GM12892 (cell line): ENCODE results near the gene ZCCHC14.

ENCODE experiments used
- DNase-seq: peaks from one replicate; pipeline ENCODE4 v3.0.0; 2011; ENCODE audit not compliant: insufficient read length
- FAIRE-seq: peaks from 2 replicates; lab custom pipeline; 2011; peaks lifted over from hg19 to GRCh38; lab: Jason Lieb, UNC
- POLR2A ChIP-seq: IDR thresholded peaks from 2 replicates; pipeline ENCODE4 v1.6.1; 2011; ENCODE audit warnings: low read depth, low read length, control low read depth
- POLR2AphosphoS5 ChIP-seq: IDR thresholded peaks from 2 replicates; pipeline ENCODE4 v1.6.1; 2011; ENCODE audit warnings: low read depth, low read length, control low read depth
- TAF1 ChIP-seq: IDR thresholded peaks from 2 replicates; pipeline ENCODE4 v1.6.1; 2011; ENCODE audit warnings: low read depth, mild to moderate bottlenecking, control low read depth, low read length, borderline replicate concordance

Gene ZCCHC14

DNA sequence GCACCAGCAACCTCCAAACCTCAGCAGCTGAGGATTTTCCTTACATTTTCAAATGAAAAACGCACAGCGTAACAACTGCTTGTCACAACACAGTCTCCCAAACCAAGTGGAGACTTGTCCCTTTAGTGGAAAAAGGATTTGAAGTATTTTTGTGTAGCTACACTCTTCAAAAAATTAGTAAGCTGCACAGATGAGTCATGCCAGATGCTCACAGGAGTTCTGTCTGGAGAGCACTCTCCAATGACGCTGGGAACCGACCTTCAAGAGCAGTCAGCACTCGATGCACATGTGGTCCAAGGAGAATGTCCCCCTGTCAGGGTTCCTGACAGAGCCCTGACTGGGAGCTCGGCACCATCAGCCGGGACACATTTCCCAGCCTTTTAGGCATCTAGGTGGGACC, 60.9 kb downstream of the ZCCHC14 start:
- TF ChIP-seq POLR2A: no peak
- no peak for TF ChIP-seq POLR2AphosphoS5
- TF ChIP-seq TAF1: no peak
- DNase-seq (no peak), FAIRE-seq (no peak)

DNA sequence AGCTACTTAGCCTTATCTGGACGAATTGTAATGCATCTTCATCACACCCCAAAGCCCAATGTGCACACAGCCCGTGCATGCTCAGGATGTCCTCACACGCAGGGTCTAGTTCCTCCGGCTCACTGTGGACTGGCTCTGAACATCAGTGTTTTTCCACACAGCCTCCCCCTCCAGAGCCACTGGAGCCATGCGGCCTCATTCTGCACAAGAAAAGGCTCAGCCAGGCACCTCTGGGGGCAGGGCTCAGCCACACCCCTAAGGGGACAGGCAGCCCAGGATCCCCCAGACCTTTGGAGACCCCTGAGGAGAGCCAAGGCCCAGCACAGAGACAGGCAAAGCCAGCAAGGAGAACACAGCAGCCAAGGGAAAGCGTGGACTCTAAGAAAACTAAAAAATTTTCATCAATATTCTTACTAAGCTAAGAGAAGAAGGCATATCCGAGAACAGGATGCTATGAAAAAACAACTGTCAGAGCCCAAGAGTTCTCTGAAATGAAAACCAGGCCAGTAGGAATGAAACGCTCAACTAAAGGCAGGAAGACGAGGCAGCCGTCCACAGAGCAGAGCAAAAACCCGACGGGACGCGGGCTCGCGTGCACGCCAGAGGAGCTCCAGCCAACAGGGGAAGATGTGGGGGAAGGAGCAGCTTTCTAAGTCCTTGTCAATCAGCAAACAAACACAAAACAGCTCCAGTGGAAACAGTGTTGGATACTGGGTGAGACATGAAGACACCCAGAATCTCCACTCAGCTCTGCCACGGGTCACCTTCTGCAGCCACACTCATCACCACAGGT, 66.2 kb downstream of the ZCCHC14 start:
- FAIRE-seq: no peak
- no peak for TF ChIP-seq POLR2AphosphoS5
- TF ChIP-seq POLR2A: no peak
- no peak for TF ChIP-seq TAF1
- no peak for DNase-seq

DNA sequence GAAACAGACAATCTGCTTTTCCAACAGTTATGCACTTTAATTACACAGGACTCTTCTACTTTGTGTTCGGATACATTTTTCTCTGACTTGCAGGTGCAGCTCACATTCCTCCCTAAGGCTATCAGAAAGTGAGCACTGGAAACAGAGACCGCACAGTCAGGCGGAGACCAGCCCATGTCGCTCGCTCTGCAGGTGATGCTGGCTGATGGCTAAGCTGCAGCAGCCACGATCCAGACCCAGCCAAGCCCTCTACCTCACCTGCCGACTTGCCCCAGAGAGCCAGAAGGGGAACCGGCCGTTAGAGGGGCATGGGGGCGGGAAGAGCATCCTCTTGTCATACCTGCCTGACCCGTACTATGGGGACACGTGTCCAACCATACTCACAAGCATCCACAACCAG, 66.9 kb downstream of the ZCCHC14 start:
- FAIRE-seq (no peak), DNase-seq (no peak)
- TF ChIP-seq TAF1: no peak
- no peak for TF ChIP-seq POLR2AphosphoS5
- TF ChIP-seq POLR2A: no peak

DNA sequence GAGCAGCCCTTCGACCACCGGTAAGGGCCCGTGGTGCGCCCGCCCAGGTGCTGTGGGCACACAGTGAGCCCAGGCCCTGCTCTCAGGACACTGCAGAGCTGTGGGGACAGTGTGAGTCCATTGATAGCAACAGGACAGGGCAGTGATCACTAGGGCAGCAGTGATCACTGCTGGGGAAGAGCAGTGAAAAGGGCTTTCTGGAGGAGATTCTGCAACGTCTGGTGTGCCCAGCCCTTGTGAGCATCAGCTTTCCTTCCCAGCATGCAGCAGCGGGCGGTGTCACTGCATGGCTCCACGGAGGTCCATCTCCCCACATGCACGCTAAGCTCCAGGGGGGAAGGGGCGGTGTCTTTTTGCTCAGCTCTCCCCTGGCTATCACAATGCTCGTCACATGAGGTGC, 68.6 kb downstream of the ZCCHC14 start:
- DNase-seq (no peak), FAIRE-seq (no peak)
- no peak for TF ChIP-seq POLR2AphosphoS5
- no peak for TF ChIP-seq POLR2A
- TF ChIP-seq TAF1: no peak

- TF ChIP-seq TAF1 (no peak), POLR2AphosphoS5 (no peak), POLR2A (no peak)
- no peak for DNase-seq
- no peak for FAIRE-seq
Measured at GRCh38 chr16:87423429-87423828, 69.4 kb downstream of the ZCCHC14 start.

DNA sequence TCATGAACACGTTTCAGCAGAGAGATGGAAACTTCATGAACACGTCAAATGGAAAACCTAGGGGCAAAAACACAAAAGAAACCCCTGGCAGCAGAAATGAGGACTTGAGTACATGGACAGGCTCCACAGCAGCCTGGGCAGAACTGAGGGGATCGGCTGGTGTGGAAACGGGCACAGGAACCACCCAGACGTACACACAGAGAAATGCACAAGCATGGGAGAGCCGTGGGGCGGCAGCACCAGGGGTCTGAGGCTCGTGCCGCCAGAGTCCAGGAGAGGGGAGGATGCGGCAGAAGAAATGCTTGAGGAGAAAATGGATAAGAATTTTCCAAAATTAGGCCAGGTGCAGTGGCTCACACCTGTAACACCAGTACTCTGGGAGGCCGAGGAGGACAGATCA, 70.7 kb downstream of the ZCCHC14 start:
- FAIRE-seq: no peak
- TF ChIP-seq TAF1 (no peak), POLR2AphosphoS5 (no peak), POLR2A (no peak)
- no peak for DNase-seq

DNA sequence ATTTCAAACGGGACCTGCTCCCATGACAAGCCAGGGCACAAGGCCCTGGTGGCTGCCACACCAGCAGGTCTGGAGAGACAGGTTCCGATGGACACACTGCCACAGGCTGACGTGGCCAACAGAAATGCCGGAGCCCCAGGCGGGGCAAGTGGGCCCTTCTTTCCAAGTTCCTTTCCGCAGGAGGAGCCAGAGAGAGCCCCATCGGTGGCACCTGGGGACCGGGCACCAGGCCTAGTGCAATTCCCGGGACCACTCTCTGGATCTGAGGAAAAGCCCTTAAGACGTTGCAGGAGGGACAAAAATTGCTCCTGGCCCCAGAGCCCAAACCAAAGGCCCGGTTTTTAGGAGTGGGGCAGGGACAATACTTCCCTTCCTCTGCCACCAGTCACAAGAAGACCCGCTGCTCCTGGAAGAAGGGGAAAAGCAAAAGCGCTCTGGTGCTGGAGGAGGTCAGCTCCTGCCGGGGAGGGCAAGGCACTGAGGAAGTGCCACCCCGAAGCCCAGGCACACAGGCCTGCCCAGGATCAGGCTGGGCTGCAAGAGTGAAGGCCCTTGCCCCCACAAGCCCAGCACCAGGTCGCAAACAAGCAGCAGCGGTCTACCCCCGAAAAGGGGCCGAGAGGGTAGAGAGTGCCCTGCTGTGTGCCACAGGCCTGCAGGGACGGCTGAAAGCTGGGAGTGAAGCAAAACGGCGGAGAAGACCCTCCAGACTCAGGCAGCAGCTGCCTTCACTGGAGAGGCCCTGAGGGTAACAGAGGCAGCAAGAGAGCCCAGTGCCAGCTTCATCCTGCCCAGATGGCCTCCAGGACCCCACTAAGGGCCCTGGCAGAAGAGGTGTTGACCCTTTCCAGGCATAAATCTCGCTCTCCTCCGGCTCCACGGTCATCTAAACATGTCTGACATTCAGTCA, 71.6 kb downstream of the ZCCHC14 start:
- TF ChIP-seq POLR2A (no peak), POLR2AphosphoS5 (no peak), TAF1 (no peak)
- DNase-seq (no peak), FAIRE-seq (no peak)

- DNase-seq (no peak), FAIRE-seq (no peak)
- TF ChIP-seq TAF1 (no peak), POLR2A (no peak), POLR2AphosphoS5 (no peak)
Measured at GRCh38 chr16:87420026-87421002, 72.5 kb downstream of the ZCCHC14 start.

- no peak for FAIRE-seq
- TF ChIP-seq POLR2A (no peak), POLR2AphosphoS5 (no peak), TAF1 (no peak)
- DNase-seq: no peak
Measured at GRCh38 chr16:87418644-87419043, 74.2 kb downstream of the ZCCHC14 start.

GRCh38 chr16:87418216-87418615, 74.6 kb downstream of the ZCCHC14 start:
- no peak for FAIRE-seq
- TF ChIP-seq POLR2AphosphoS5 (no peak), TAF1 (no peak), POLR2A (no peak)

DNA sequence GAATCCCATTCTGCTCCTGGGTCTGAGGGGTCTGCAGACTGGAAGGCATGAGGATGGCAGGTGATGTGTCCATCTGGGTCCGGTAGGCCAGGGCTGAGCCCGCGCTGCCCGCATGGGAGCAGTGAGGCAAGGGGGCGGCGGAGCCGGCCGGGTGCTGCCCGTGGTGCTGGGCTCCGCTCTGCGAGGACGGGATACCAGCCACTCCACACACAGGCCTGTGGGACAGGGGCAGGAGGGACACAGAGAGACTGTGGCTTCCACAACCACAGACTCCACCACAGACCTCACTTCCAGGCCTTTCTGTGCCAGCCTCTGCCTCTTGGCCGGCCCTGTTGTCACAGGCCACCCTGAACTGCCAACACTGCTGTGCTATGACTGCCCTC, 75.3 kb downstream of the ZCCHC14 start:
- DNase-seq: no peak
- no peak for FAIRE-seq
- TF ChIP-seq TAF1: no peak
- TF ChIP-seq POLR2AphosphoS5: no peak
- TF ChIP-seq POLR2A: no peak

More at GRCh38 chr16:87418216-87418615, 74.6 kb downstream of the ZCCHC14 start:
- DNase-seq: no peak

DNA sequence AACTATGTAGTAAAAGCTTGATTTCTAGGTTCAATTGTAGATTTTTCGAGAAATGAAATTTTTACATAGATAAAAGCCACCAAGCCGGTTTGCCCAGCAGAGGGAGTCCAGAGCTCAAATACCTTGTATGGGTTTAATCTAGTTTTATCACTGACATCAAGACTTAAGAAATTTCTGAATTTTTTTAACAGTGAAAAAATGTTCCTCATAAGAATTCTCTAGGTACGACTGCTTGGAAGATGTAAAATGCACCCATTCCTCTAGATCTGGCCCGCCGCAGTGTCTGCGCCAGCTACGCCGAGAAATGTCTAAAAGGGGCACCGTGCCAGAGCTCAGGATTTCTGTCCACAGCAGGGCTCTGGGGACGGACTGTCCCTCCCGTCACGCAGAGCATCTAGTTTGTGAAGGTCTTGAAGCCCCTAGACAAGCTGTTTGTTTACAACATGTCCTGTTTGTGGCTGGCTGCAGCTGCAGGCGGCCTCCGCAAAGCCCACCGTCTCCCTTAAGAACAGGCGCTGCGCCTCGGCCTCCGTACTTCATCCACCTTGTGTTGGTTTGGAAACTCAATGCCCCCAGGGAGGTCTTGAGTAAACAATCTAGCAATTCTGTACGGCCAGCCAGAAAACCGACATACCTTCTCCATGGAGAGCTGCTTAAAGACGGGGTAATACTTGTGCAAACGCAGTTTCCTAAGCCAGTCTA, 75.8 kb downstream of the ZCCHC14 start:
- DNase-seq (no peak), FAIRE-seq (no peak)
- no peak for TF ChIP-seq POLR2A
- no peak for TF ChIP-seq TAF1
- no peak for TF ChIP-seq POLR2AphosphoS5
